WTC11 (cell line): ENCODE data around the gene FRMD5. TPM values are rescaled to one million over a fixed set of nuclear protein-coding genes. Genes with fewer than 3 reads are reported as not detected.

ENCODE experiments used
- ATAC-seq: fragments of 200-7000 bp; cut with Tn5 transposase; 2 replicates; pipeline ENCODE4 v1.10.0; 2021; ENCODE audit warnings: mild to moderate bottlenecking, moderate library complexity
- CTCF ChIA-PET: fragments of 300-600 bp; sonication (Branson Sonifier 250); formaldehyde crosslinking; loops from one replicate; lab custom pipeline; 2021; ENCODE audit warnings: antibody characterized with exemption; lab: Charles Lee
- POLR2A ChIA-PET: fragments of 350-600 bp; sonication (Branson Sonifier 250); formaldehyde crosslinking; loops from one replicate; lab custom pipeline; 2021; ENCODE audit warnings: antibody characterized with exemption; lab: Charles Lee
- DNase-seq: peaks from one replicate; pipeline ENCODE4 v3.0.0; 2021; ENCODE audit warnings: low spot score
- H3K27ac Mint-ChIP-seq: 2 replicates; pipeline ENCODE4 v1.8.0; 2021; ENCODE audit warnings: mixed read lengths
- H3K27me3 Mint-ChIP-seq: 2 replicates; pipeline ENCODE4 v1.8.0; 2021; ENCODE audit warnings: low read depth, mild to moderate bottlenecking, moderate library complexity, mixed read lengths
- H3K36me3 Mint-ChIP-seq: 2 replicates; pipeline ENCODE4 v1.8.0; 2021; ENCODE audit warnings: mixed read lengths
- H3K4me1 Mint-ChIP-seq: 2 replicates; pipeline ENCODE4 v1.8.0; 2022; ENCODE audit warnings: mixed read lengths
- H3K4me3 Mint-ChIP-seq: 2 replicates; pipeline ENCODE4 v1.8.0; 2021; ENCODE audit warnings: mild to moderate bottlenecking, moderate library complexity, mixed read lengths
- H3K9me3 Mint-ChIP-seq: 2 replicates; pipeline ENCODE4 v1.8.0; 2021; ENCODE audit warnings: mixed read lengths
- CREB1 ChIP-seq: sonication (generic); formaldehyde crosslinking; IDR thresholded peaks from 2 replicates; pipeline ENCODE4 v1.8.0; 2023; ENCODE audit warnings: mild to moderate bottlenecking, missing genetic modification reagents
- ESRRA ChIP-seq: sonication (generic); formaldehyde crosslinking; IDR thresholded peaks from 2 replicates; pipeline ENCODE4 v1.8.1; 2022; ENCODE audit warnings: mild to moderate bottlenecking, missing genetic modification reagents, borderline replicate concordance
- FOXP1 ChIP-seq: sonication (generic); formaldehyde crosslinking; IDR thresholded peaks from 2 replicates; pipeline ENCODE4 v1.8.0; 2022; ENCODE audit warnings: missing genetic modification reagents, mild to moderate bottlenecking, moderate library complexity, borderline replicate concordance
- NR2C2 ChIP-seq: sonication (generic); formaldehyde crosslinking; IDR thresholded peaks from 2 replicates; pipeline ENCODE4 v1.8.0; 2022; ENCODE audit warnings: mild to moderate bottlenecking, missing genetic modification reagents
- TEAD1 ChIP-seq: sonication (generic); formaldehyde crosslinking; IDR thresholded peaks from 2 replicates; pipeline ENCODE4 v1.8.0; 2022; ENCODE audit warnings: mild to moderate bottlenecking, missing genetic modification reagents
- TEAD4 ChIP-seq: sonication (generic); formaldehyde crosslinking; IDR thresholded peaks from 2 replicates; pipeline ENCODE4 v1.8.0; 2022; ENCODE audit warnings: mild to moderate bottlenecking, missing genetic modification reagents
- ZNF219 ChIP-seq: sonication (generic); formaldehyde crosslinking; IDR thresholded peaks from 2 replicates; pipeline ENCODE4 v1.8.0; 2023; ENCODE audit warnings: missing genetic modification reagents, mild to moderate bottlenecking, borderline replicate concordance
- ZNF416 ChIP-seq: fragments of 250-450 bp; sonication (Bioruptor Pico); IDR thresholded peaks from 2 replicates; pipeline ENCODE4 v1.9.0; 2021; ENCODE audit warnings: mild to moderate bottlenecking, inconsistent platforms
- total RNA-seq: library from RNA; stranded (reverse); gene quantifications from 3 replicates; pipeline ENCODE4 v1.2.3, GENCODE V29; 2021
- TF ChIP-seq, protein P1 (sequence below): fragments of 250-450 bp; sonication (Bioruptor Pico); conservative IDR thresholded peaks from 2 replicates; pipeline ENCODE4 v1.9.0; 2021; ENCODE audit warnings: mild to moderate bottlenecking
- TF ChIP-seq, protein P2 (sequence below): sonication (generic); formaldehyde crosslinking; IDR thresholded peaks from 2 replicates; pipeline ENCODE4 v1.8.1; 2023; ENCODE audit warnings: mild to moderate bottlenecking, missing genetic modification reagents, moderate library complexity
- TF ChIP-seq, protein P3 (sequence below): sonication (generic); formaldehyde crosslinking; IDR thresholded peaks from 2 replicates; pipeline ENCODE4 v1.8.0; 2023; ENCODE audit warnings: missing genetic modification reagents, mild to moderate bottlenecking, borderline replicate concordance
- TF ChIP-seq, protein P4 (sequence below): sonication (generic); formaldehyde crosslinking; IDR thresholded peaks from 2 replicates; pipeline ENCODE4 v1.8.1; 2022; ENCODE audit warnings: low read depth, missing genetic modification reagents, borderline replicate concordance
- TF ChIP-seq, protein P5 (sequence below): fragments of 250-450 bp; sonication (Bioruptor Pico); IDR thresholded peaks from 2 replicates; pipeline ENCODE4 v1.9.0; 2021; ENCODE audit warnings: mild to moderate bottlenecking
- TF ChIP-seq, protein P6 (sequence below): sonication (generic); formaldehyde crosslinking; IDR thresholded peaks from 2 replicates; pipeline ENCODE4 v1.8.0; 2023; ENCODE audit warnings: mild to moderate bottlenecking, missing genetic modification reagents

FRMD5 gene
- total RNA-seq, 1 experiment from 2014 or later, result 14.1 TPM

DNA sequence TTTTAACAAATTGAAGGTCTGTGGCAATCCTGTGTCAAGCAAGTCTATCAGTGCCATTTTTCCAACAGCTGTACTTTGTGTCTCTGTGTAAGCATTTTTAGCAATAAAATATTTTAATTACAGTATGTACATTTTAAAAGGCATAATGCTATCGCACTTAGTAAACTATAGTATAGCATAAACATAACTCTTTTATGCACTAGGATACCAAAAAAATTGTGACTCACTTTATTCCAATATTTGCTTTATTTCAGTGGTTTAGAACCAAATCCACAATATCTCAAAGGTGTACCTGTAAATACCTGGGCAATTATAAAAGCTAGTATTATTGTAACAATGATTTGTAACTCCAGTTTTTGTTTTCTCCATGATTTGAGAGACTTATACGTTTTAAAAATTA, 46.5 kb downstream of the FRMD5 start:
- Mint-ChIP-seq H3K36me3 (no peaks in the 10 kb centered on the region), H3K27ac (no peak overlapping the region), H3K27me3 (no peaks in the 10 kb centered on the region), H3K4me1 (no peaks in the 10 kb centered on the region), H3K9me3 (0 out of 2 replicates have a peak, but pooled peaks cover 3% of the 10 kb centered on the region), H3K4me3 (no peak overlapping the region)
- DNase-seq (no peak), ATAC-seq (no peak)
- ChIA-PET CTCF (no interaction called here), POLR2A (no interaction called here)
- TF ChIP-seq, protein P1, sequence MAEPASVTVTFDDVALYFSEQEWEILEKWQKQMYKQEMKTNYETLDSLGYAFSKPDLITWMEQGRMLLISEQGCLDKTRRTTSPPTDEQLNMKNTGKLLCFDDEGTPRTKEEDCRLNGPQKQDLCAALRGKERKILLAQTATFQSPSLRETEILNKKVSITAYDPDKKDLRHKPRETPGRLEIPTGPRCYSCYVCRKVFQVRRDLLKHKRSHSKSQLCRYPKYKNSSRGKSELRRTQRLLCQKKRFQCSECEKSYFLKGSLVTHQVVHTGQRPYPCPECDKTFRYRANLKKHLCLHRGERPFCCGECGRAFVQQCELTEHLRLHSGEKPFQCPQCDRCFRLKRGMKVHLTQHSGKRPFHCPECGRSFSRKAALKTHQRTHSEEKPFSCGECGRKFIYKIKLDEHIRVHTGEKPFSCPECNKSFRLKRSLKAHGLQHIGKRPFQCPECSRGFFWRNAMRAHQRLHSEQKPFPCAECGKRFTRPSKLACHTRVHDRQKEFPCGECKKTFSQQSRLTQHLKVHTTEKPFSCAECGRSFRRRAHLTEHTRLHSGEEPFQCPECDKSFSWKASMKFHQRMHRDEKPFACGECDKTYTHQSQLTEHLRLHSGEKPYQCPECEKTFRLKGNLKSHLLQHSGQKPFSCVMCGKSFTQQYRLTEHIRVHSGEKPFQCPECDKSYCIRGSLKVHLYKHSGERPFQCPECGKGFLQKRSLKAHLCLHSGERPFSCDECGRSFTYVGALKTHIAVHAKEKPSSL (CRISPR knock-in tag), result no peak
- TF ChIP-seq, protein P2, sequence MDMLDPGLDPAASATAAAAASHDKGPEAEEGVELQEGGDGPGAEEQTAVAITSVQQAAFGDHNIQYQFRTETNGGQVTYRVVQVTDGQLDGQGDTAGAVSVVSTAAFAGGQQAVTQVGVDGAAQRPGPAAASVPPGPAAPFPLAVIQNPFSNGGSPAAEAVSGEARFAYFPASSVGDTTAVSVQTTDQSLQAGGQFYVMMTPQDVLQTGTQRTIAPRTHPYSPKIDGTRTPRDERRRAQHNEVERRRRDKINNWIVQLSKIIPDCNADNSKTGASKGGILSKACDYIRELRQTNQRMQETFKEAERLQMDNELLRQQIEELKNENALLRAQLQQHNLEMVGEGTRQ (CRISPR knock-in tag), result no peak
- TF ChIP-seq ZNF416 (CRISPR knock-in tag) (no peak), ZNF219 (CRISPR knock-in tag) (no peak), TEAD1 (CRISPR knock-in tag) (no peak)
- TF ChIP-seq, protein P3, sequence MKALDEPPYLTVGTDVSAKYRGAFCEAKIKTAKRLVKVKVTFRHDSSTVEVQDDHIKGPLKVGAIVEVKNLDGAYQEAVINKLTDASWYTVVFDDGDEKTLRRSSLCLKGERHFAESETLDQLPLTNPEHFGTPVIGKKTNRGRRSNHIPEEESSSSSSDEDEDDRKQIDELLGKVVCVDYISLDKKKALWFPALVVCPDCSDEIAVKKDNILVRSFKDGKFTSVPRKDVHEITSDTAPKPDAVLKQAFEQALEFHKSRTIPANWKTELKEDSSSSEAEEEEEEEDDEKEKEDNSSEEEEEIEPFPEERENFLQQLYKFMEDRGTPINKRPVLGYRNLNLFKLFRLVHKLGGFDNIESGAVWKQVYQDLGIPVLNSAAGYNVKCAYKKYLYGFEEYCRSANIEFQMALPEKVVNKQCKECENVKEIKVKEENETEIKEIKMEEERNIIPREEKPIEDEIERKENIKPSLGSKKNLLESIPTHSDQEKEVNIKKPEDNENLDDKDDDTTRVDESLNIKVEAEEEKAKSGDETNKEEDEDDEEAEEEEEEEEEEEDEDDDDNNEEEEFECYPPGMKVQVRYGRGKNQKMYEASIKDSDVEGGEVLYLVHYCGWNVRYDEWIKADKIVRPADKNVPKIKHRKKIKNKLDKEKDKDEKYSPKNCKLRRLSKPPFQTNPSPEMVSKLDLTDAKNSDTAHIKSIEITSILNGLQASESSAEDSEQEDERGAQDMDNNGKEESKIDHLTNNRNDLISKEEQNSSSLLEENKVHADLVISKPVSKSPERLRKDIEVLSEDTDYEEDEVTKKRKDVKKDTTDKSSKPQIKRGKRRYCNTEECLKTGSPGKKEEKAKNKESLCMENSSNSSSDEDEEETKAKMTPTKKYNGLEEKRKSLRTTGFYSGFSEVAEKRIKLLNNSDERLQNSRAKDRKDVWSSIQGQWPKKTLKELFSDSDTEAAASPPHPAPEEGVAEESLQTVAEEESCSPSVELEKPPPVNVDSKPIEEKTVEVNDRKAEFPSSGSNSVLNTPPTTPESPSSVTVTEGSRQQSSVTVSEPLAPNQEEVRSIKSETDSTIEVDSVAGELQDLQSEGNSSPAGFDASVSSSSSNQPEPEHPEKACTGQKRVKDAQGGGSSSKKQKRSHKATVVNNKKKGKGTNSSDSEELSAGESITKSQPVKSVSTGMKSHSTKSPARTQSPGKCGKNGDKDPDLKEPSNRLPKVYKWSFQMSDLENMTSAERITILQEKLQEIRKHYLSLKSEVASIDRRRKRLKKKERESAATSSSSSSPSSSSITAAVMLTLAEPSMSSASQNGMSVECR (CRISPR knock-in tag), result no peak

DNA sequence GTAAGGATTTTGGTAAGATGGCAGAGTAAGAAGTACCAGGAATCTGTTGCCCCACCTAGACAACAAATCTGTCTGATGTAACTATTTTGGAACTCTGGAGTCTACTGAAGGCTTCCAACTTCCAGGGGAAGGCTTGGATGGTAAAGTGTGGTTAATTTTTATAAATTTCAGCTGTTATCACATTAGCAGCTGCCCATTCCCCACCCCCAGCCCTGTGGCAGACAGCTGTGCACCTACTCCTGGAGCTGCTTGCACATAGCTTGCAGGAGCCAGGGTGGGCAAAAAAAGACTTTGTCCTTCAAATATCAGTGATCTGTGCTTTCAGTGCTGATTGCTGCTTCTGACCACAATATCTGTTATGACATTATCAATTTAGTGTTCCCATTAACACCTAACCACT, 47.4 kb downstream of the FRMD5 start:
- Mint-ChIP-seq H3K27ac (no peak overlapping the region), H3K4me1 (no peaks in the 10 kb centered on the region), H3K36me3 (no peaks in the 10 kb centered on the region), H3K4me3 (no peak overlapping the region), H3K9me3 (no peaks in the 10 kb centered on the region), H3K27me3 (no peaks in the 10 kb centered on the region)
- no peak for DNase-seq
- TF ChIP-seq, protein P4, sequence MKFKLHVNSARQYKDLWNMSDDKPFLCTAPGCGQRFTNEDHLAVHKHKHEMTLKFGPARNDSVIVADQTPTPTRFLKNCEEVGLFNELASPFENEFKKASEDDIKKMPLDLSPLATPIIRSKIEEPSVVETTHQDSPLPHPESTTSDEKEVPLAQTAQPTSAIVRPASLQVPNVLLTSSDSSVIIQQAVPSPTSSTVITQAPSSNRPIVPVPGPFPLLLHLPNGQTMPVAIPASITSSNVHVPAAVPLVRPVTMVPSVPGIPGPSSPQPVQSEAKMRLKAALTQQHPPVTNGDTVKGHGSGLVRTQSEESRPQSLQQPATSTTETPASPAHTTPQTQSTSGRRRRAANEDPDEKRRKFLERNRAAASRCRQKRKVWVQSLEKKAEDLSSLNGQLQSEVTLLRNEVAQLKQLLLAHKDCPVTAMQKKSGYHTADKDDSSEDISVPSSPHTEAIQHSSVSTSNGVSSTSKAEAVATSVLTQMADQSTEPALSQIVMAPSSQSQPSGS (CRISPR knock-in tag), result no peak
- TF ChIP-seq FOXP1 (CRISPR knock-in tag), result no peak
- TF ChIP-seq, protein P5, sequence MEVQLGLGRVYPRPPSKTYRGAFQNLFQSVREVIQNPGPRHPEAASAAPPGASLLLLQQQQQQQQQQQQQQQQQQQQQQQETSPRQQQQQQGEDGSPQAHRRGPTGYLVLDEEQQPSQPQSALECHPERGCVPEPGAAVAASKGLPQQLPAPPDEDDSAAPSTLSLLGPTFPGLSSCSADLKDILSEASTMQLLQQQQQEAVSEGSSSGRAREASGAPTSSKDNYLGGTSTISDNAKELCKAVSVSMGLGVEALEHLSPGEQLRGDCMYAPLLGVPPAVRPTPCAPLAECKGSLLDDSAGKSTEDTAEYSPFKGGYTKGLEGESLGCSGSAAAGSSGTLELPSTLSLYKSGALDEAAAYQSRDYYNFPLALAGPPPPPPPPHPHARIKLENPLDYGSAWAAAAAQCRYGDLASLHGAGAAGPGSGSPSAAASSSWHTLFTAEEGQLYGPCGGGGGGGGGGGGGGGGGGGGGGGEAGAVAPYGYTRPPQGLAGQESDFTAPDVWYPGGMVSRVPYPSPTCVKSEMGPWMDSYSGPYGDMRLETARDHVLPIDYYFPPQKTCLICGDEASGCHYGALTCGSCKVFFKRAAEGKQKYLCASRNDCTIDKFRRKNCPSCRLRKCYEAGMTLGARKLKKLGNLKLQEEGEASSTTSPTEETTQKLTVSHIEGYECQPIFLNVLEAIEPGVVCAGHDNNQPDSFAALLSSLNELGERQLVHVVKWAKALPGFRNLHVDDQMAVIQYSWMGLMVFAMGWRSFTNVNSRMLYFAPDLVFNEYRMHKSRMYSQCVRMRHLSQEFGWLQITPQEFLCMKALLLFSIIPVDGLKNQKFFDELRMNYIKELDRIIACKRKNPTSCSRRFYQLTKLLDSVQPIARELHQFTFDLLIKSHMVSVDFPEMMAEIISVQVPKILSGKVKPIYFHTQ (CRISPR knock-in tag), result no peak
- TF ChIP-seq, protein P6, sequence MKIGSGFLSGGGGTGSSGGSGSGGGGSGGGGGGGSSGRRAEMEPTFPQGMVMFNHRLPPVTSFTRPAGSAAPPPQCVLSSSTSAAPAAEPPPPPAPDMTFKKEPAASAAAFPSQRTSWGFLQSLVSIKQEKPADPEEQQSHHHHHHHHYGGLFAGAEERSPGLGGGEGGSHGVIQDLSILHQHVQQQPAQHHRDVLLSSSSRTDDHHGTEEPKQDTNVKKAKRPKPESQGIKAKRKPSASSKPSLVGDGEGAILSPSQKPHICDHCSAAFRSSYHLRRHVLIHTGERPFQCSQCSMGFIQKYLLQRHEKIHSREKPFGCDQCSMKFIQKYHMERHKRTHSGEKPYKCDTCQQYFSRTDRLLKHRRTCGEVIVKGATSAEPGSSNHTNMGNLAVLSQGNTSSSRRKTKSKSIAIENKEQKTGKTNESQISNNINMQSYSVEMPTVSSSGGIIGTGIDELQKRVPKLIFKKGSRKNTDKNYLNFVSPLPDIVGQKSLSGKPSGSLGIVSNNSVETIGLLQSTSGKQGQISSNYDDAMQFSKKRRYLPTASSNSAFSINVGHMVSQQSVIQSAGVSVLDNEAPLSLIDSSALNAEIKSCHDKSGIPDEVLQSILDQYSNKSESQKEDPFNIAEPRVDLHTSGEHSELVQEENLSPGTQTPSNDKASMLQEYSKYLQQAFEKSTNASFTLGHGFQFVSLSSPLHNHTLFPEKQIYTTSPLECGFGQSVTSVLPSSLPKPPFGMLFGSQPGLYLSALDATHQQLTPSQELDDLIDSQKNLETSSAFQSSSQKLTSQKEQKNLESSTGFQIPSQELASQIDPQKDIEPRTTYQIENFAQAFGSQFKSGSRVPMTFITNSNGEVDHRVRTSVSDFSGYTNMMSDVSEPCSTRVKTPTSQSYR (CRISPR knock-in tag), result no peak
- no peak for TF ChIP-seq TEAD4 (CRISPR knock-in tag)
- no peak for TF ChIP-seq ESRRA (CRISPR knock-in tag)
- TF ChIP-seq ZNF219 (CRISPR knock-in tag), result no peak
- TF ChIP-seq CREB1, result no peak
- TF ChIP-seq NR2C2 (CRISPR knock-in tag), result no peak
- CTCF ChIA-PET, result no interaction called here
- ATAC-seq, result no peak
- POLR2A ChIA-PET, result no interaction called here
